Measurements from ENCODE around the gene SORCS2.

Gene SORCS2

GRCh38 chr4:7647600-7648543 is 455.5 kb downstream of the SORCS2 start:
- H3K27ac ChIP-seq (ENCODE audit: low read depth, low read length), result no peak overlapping the region
- no peak overlapping the region for H2BK5ac ChIP-seq (ENCODE audit: low read depth, low read length, poor library complexity)
- no peak overlapping the region for H3K4me3 ChIP-seq (ENCODE audit: low read depth, low read length)
- no peaks in the 10 kb centered on the region for H3K36me3 ChIP-seq (ENCODE audit: control insufficient read depth in 1 of 2, insufficient read depth in 2 of 2, low read length in 2 of 2)
- no peak overlapping the region for H3K9ac ChIP-seq (ENCODE audit: low read length)
- H3K79me1 ChIP-seq (ENCODE audit: low read length), result peaks cover 2% of the 10 kb centered on the region
- H2BK12ac ChIP-seq (ENCODE audit: low read length), result no peak overlapping the region
- no peak overlapping the region for H3K4me2 ChIP-seq (ENCODE audit: low read length)
- no peak overlapping the region for H3K23ac ChIP-seq (ENCODE audit: low read length)
- H2AFZ ChIP-seq (ENCODE audit: insufficient read depth, low read length, poor library complexity), result no peak overlapping the region
- H3K4me1 ChIP-seq (ENCODE audit: control insufficient read depth in 1 of 2, insufficient read depth in 2 of 2, low read length in 2 of 2), result peaks cover 20 to 33% of the 10 kb centered on the region in 2 experiments
- H2BK120ac ChIP-seq (ENCODE audit: insufficient read depth, low read length, poor library complexity), result no peak overlapping the region
- no peaks in the 10 kb centered on the region for H3K27me3 ChIP-seq (ENCODE audit: insufficient read depth, low read length)
- peaks cover 7% of the 10 kb centered on the region for H3K9me3 ChIP-seq (ENCODE audit: insufficient read depth, low read depth, low read length)
- H3K18ac ChIP-seq (ENCODE audit: low read length), result no peak overlapping the region
- WGBS (ENCODE audit: extremely low coverage, insufficient coverage, insufficient read length), result no CpG with 5 or more reads among the region's 23 CpGs
- H2AK5ac ChIP-seq (ENCODE audit: low read length), result no peak overlapping the region
- H3K14ac ChIP-seq (ENCODE audit: low read length), result no peak overlapping the region
- H4K8ac ChIP-seq (ENCODE audit: low read depth, low read length), result no peak overlapping the region
- DNase-seq, result peak; percentile 24 to 26
- H3K4ac ChIP-seq (ENCODE audit: low read depth, low read length), result no peak overlapping the region
- no peak overlapping the region for H4K91ac ChIP-seq (ENCODE audit: low read depth, low read length)
- no peaks in the 10 kb centered on the region for H3K79me2 ChIP-seq (ENCODE audit: control insufficient read depth, insufficient read depth, low read length, poor library complexity)
- H4K12ac ChIP-seq (ENCODE audit: low read depth, low read length), result no peak overlapping the region

DNA sequence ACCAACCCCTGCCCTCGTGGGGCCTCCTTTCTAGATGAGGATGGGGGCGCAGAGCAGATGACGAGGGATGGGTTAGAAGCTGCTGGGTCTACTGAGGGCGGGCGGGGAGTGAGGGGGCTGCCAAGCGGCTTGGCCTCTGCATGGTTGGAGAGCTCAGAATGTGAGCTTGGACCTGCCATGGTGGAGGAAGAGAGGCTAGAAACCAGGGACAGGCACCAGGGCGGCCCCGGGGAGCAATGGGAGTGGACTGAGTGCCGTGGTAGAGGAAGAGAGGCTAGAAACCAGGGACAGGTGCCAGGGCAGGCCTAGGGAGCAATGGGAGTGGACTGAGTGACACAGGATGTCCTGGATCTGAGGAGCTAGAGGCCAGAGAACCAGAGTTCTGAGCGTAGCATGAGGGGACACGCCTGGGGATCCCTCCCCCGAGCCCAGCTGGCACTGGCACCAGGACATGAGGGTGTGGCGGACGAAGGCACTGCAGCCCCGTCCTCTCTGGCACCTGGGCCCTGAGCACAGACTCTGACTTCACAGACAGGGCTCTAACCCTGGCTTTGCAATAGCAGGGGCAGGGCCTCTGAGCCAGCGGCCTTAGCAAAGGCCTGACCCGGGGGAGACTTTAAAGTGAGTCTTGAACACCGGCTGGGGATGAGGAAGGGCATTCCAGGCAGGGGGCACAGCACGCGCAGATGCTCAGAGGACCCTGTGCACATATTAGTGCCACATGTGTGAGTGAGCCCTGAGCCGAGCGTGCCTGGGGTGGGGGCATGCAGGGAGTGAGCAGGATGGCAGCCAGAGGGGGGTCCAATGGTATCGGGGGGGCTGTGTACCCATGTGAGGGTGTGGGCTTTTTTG is 456.4 kb downstream of the SORCS2 start:
- no peak overlapping the region for H4K8ac ChIP-seq (ENCODE audit: low read depth, low read length)
- H3K4me2 ChIP-seq (ENCODE audit: low read length), result no peak overlapping the region
- no peak overlapping the region for H2BK12ac ChIP-seq (ENCODE audit: low read length)
- no peak overlapping the region for H2AFZ ChIP-seq (ENCODE audit: insufficient read depth, low read length, poor library complexity)
- no peak overlapping the region for H2BK120ac ChIP-seq (ENCODE audit: insufficient read depth, low read length, poor library complexity)
- no peaks in the 10 kb centered on the region for H3K36me3 ChIP-seq (ENCODE audit: control insufficient read depth in 1 of 2, insufficient read depth in 2 of 2, low read length in 2 of 2)
- no peak overlapping the region for H2AK5ac ChIP-seq (ENCODE audit: low read length)
- peaks cover 7% of the 10 kb centered on the region for H3K9me3 ChIP-seq (ENCODE audit: insufficient read depth, low read depth, low read length)
- WGBS (ENCODE audit: extremely low coverage, insufficient coverage, insufficient read length), result no CpG with 5 or more reads among the region's 23 CpGs
- no peak overlapping the region for H3K4ac ChIP-seq (ENCODE audit: low read depth, low read length)
- no peak overlapping the region for H3K23ac ChIP-seq (ENCODE audit: low read length)
- H3K79me2 ChIP-seq (ENCODE audit: control insufficient read depth, insufficient read depth, low read length, poor library complexity), result no peaks in the 10 kb centered on the region
- H3K79me1 ChIP-seq (ENCODE audit: low read length), result peaks cover 2% of the 10 kb centered on the region
- no peak overlapping the region for H3K27ac ChIP-seq (ENCODE audit: low read depth, low read length)
- H3K27me3 ChIP-seq (ENCODE audit: insufficient read depth, low read length), result no peaks in the 10 kb centered on the region
- no peak overlapping the region for H3K9ac ChIP-seq (ENCODE audit: low read length)
- no peak overlapping the region for H2BK5ac ChIP-seq (ENCODE audit: low read depth, low read length, poor library complexity)
- H3K4me3 ChIP-seq (ENCODE audit: low read depth, low read length), result no peak overlapping the region
- no peak overlapping the region for H3K18ac ChIP-seq (ENCODE audit: low read length)
- DNase-seq, result no peak
- H3K14ac ChIP-seq (ENCODE audit: low read length), result no peak overlapping the region
- no peak overlapping the region for H4K12ac ChIP-seq (ENCODE audit: low read depth, low read length)
- peaks cover 23 to 36% of the 10 kb centered on the region in 2 experiments for H3K4me1 ChIP-seq (ENCODE audit: control insufficient read depth in 1 of 2, insufficient read depth in 2 of 2, low read length in 2 of 2)
- no peak overlapping the region for H4K91ac ChIP-seq (ENCODE audit: low read depth, low read length)

GRCh38 chr4:7649411-7649740 is 457.0 kb downstream of the SORCS2 start:
- DNase-seq, result no peak
- no peak overlapping the region for H4K91ac ChIP-seq (ENCODE audit: low read depth, low read length)
- no peak overlapping the region for H3K4ac ChIP-seq (ENCODE audit: low read depth, low read length)
- no peak overlapping the region for H3K27ac ChIP-seq (ENCODE audit: low read depth, low read length)
- H3K9ac ChIP-seq (ENCODE audit: low read length), result no peak overlapping the region
- no peak overlapping the region for H2AFZ ChIP-seq (ENCODE audit: insufficient read depth, low read length, poor library complexity)
- H3K27me3 ChIP-seq (ENCODE audit: insufficient read depth, low read length), result no peaks in the 10 kb centered on the region
- H2BK12ac ChIP-seq (ENCODE audit: low read length), result no peak overlapping the region
- H3K36me3 ChIP-seq (ENCODE audit: control insufficient read depth in 1 of 2, insufficient read depth in 2 of 2, low read length in 2 of 2), result no peaks in the 10 kb centered on the region
- no peak overlapping the region for H2AK5ac ChIP-seq (ENCODE audit: low read length)
- no peak overlapping the region for H4K12ac ChIP-seq (ENCODE audit: low read depth, low read length)
- no peak overlapping the region for H2BK5ac ChIP-seq (ENCODE audit: low read depth, low read length, poor library complexity)
- no peak overlapping the region for H4K8ac ChIP-seq (ENCODE audit: low read depth, low read length)
- peaks cover 3% of the 10 kb centered on the region for H3K9me3 ChIP-seq (ENCODE audit: insufficient read depth, low read depth, low read length)
- H3K79me2 ChIP-seq (ENCODE audit: control insufficient read depth, insufficient read depth, low read length, poor library complexity), result no peaks in the 10 kb centered on the region
- no peak overlapping the region for H3K4me3 ChIP-seq (ENCODE audit: low read depth, low read length)
- no peak overlapping the region for H3K14ac ChIP-seq (ENCODE audit: low read length)
- no peak overlapping the region for H3K23ac ChIP-seq (ENCODE audit: low read length)
- WGBS (ENCODE audit: extremely low coverage, insufficient coverage, insufficient read length), result no CpG with 5 or more reads among the region's 5 CpGs
- H3K4me2 ChIP-seq (ENCODE audit: low read length), result no peak overlapping the region
- no peak overlapping the region for H2BK120ac ChIP-seq (ENCODE audit: insufficient read depth, low read length, poor library complexity)
- H3K79me1 ChIP-seq (ENCODE audit: low read length), result peaks cover 3% of the 10 kb centered on the region
- H3K18ac ChIP-seq (ENCODE audit: low read length), result no peak overlapping the region
- H3K4me1 ChIP-seq (ENCODE audit: control insufficient read depth in 1 of 2, insufficient read depth in 2 of 2, low read length in 2 of 2), result peaks cover 25 to 37% of the 10 kb centered on the region in 2 experiments

DNA sequence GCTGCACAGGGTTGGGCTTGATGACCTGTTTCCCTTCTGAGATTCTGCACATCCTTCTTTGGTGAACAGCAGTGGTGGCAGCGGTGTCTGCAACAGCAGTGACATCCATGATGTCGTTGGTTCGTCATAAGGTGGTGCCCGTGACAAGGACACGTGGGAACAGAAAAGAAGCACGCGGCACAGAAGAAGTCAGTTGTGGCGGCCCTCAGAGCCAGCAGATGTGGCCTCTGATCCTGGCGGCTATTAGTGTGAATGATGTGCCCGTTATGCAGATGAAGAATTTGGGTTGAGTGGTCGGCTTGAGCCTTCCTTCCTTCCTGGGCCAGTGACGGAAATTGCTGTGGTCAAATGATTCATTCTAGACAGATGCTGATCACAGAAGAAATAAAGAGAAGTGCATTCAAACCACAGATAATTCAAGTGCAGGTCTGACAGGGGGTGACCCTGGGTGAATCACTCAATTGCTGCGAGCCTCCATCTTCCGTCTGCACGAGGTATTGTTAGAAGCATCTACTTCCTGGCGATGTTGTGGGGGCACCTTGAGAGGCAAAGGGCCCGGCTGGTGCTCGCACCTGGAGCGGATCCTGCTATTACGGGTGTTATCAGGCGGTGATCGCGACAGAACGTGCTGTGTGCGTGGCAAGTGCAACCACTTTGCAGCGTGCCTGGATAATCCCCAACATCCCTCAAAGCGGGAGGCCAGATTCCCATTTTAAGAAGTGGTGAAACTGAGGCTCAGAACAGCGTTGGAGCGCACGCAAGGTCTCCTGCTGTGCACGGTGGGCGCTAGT is 457.6 kb downstream of the SORCS2 start:
- Histone ChIP-seq H3K79me2 (ENCODE audit: control insufficient read depth, insufficient read depth, low read length, poor library complexity) (no peaks in the 10 kb centered on the region), H2BK120ac (ENCODE audit: insufficient read depth, low read length, poor library complexity) (no peak overlapping the region), H3K4me1 (ENCODE audit: control insufficient read depth in 1 of 2, insufficient read depth in 2 of 2, low read length in 2 of 2) (peaks cover 31 to 43% of the 10 kb centered on the region in 2 experiments), H3K79me1 (ENCODE audit: low read length) (peaks cover 6% of the 10 kb centered on the region), H3K18ac (ENCODE audit: low read length) (no peak overlapping the region), H3K9ac (ENCODE audit: low read length) (no peak overlapping the region), H3K23ac (ENCODE audit: low read length) (no peak overlapping the region), H4K91ac (ENCODE audit: low read depth, low read length) (no peak overlapping the region), H2BK5ac (ENCODE audit: low read depth, low read length, poor library complexity) (no peak overlapping the region), H3K27me3 (ENCODE audit: insufficient read depth, low read length) (no peaks in the 10 kb centered on the region), H3K4me2 (ENCODE audit: low read length) (no peak overlapping the region), H3K4ac (ENCODE audit: low read depth, low read length) (no peak overlapping the region), H3K9me3 (ENCODE audit: insufficient read depth, low read depth, low read length) (no peaks in the 10 kb centered on the region), H3K36me3 (ENCODE audit: control insufficient read depth in 1 of 2, insufficient read depth in 2 of 2, low read length in 2 of 2) (no peaks in the 10 kb centered on the region), H2BK12ac (ENCODE audit: low read length) (no peak overlapping the region), H2AFZ (ENCODE audit: insufficient read depth, low read length, poor library complexity) (no peak overlapping the region), H3K14ac (ENCODE audit: low read length) (no peak overlapping the region), H4K12ac (ENCODE audit: low read depth, low read length) (no peak overlapping the region), H3K4me3 (ENCODE audit: low read depth, low read length) (no peak overlapping the region), H3K27ac (ENCODE audit: low read depth, low read length) (no peak overlapping the region), H4K8ac (ENCODE audit: low read depth, low read length) (no peak overlapping the region), H2AK5ac (ENCODE audit: low read length) (no peak overlapping the region)
- peak in 1 of 2 donors; percentile 29 for DNase-seq
- no CpG with 5 or more reads among the region's 32 CpGs for WGBS (ENCODE audit: extremely low coverage, insufficient coverage, insufficient read length)

All from trophoblast cell (in vitro differentiated cells and primary cell).